HFF-Myc (cell line): ENCODE results near the gene CHST1.

Experiments used
- DNase-seq: peaks from one replicate; pipeline ENCODE4 v3.0.0-alpha.2; 2011; ENCODE audit warnings: low read depth; ENCODE audit errors: extremely low read depth
- H3K4me3 ChIP-seq: replicated peaks from 2 replicates; pipeline ENCODE4 v1.5.1; 2011; ENCODE audit warnings: low read depth, mild to moderate bottlenecking, control low read depth, low read length
- TF ChIP-seq, protein P1 (sequence below): IDR thresholded peaks from 2 replicates; pipeline ENCODE4 v1.5.1; 2012; ENCODE audit warnings: mild to moderate bottlenecking, low read depth, low read length, control low read depth; ENCODE audit errors: missing control alignments

Gene CHST1

DNA sequence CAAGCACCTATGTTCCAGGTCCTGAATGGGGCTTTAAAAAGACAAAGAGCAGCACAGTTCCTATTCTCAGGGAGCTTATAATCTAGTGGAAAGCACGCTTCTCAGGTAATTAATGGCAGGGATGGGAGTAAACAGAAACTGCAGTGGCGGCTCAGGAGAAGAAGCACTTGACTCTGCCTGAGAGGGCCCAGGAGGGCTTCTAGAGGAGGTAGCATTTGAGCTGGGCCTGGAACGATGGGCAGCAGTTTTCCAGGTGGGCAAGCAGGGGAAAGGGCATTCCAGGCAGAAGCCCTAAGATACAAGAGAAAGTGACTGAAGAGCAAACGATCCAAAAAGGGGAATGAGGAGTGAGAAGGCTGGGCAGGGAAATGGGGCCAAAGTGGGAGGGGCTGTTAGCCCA lies 37.1 kb upstream of the CHST1 start:
- no peak overlapping the region for H3K4me3 ChIP-seq
- no peak for DNase-seq
- TF ChIP-seq, protein P1, sequence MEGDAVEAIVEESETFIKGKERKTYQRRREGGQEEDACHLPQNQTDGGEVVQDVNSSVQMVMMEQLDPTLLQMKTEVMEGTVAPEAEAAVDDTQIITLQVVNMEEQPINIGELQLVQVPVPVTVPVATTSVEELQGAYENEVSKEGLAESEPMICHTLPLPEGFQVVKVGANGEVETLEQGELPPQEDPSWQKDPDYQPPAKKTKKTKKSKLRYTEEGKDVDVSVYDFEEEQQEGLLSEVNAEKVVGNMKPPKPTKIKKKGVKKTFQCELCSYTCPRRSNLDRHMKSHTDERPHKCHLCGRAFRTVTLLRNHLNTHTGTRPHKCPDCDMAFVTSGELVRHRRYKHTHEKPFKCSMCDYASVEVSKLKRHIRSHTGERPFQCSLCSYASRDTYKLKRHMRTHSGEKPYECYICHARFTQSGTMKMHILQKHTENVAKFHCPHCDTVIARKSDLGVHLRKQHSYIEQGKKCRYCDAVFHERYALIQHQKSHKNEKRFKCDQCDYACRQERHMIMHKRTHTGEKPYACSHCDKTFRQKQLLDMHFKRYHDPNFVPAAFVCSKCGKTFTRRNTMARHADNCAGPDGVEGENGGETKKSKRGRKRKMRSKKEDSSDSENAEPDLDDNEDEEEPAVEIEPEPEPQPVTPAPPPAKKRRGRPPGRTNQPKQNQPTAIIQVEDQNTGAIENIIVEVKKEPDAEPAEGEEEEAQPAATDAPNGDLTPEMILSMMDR: no peak

DNA sequence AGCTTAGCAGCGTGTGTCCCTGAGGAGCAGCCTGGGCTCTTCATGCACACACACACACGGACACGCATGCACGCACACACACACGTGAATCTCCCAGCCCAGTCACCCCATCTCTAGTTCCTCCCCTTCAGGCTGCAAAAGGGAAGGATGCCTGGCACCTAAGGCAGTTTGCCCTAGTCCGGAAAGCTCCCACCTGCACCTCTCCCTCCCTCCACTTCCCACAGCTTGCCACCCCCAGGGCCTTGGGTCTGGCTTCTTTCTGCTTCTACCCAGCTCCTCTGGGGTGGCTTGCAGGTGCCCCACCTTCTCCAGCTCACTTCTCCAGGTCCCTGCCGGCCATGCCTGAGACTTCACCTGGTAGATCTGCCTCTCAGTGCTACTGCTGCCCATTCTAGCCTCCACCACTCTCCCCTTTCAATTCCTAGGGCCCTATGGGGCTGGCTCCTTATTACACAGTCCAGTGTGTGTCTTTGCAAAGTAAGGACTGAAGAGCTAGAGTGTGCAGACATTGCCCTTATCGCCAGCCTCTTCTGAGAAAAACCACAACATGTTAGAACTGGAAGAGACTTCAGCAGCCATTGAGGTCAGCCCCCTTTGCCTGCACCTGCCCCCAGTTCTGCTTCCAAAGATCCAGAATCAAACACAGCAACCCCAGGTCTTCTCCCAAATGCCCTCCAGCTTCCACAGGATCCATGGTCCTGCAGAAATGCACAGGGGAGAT lies 33.5 kb upstream of the CHST1 start:
- TF ChIP-seq, protein P1: no peak
- no peak overlapping the region for H3K4me3 ChIP-seq
- no peak for DNase-seq

DNA sequence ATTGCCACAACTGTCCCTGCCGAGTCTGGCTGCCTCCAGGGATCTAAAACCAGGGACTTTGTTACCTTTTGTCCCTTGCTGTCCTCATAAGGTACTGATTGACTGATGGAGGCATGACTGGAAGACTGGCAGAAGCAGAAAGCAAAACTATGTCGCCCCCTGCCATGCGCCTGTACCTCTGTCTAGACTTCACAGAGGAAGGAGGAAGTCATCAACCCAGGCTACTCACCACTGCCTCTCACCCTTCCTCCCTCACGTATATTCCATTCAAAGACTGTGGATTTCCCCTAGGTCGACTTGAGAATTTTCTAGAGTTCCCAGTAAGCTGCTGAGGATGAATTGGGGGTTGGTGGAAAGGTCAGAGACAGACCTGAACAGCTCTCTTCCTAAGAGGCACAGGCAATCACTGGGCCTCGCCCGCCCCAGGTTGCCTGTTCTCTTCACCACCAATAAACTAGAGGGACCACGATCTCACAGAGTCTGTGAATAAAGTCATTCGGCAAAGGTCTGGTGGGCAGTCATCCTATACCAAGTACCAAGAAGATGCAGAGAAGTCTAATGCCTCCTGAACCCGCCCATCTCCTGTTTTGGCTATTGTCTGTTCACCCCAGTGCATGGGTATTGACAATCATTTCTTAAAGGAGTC lies 27.5 kb upstream of the CHST1 start:
- TF ChIP-seq, protein P1: no peak
- DNase-seq: no peak
- H3K4me3 ChIP-seq: no peak overlapping the region

DNA sequence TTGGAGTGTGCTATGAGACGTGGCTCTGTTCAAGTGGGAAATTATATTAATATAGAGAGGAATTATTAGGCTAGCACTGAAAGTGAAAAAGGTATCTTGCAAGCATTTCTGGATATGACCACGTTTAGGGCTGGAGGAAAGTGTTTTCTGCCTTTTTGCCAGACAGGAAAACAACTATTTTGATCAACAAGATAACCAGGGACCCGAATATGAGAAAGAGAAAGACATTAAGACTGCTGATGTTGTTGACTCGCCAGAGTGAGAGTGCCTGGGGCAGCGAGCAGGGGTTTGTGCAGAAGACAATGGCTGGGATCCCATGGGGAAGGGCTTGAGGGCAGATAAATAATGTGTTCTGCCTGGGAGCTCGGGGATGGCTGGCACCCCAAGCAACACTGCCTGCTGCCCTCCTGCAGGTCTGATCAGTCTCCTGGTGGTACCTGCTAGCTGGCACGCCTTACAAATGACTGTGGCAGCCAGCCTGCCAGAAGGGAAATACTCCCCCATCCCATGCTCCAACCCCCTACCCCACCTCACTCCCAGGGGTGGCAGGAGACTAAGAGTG lies 23.1 kb upstream of the CHST1 start:
- no peak for DNase-seq
- H3K4me3 ChIP-seq: no peak overlapping the region
- TF ChIP-seq, protein P1: no peak

DNA sequence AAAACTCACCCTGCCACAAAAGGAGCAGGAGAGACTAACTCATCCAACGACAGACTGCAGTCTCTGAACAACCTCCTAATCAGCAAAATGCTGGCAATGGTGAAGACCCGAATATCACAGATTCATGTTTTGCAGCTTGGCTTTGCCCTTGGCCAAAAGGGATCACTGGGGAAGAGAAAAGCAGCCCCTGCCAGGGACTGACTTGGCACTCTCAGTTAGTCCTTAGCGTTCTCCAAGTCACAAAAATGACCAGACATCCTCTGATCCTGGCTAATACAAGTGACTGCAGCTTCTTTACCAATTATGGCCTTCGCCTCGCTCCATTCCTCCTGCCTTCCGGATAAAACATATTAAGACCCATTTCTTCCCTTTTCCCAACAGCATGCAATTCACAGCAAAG lies 22.4 kb upstream of the CHST1 start:
- no peak overlapping the region for H3K4me3 ChIP-seq
- DNase-seq: no peak
- TF ChIP-seq, protein P1: no peak

DNA sequence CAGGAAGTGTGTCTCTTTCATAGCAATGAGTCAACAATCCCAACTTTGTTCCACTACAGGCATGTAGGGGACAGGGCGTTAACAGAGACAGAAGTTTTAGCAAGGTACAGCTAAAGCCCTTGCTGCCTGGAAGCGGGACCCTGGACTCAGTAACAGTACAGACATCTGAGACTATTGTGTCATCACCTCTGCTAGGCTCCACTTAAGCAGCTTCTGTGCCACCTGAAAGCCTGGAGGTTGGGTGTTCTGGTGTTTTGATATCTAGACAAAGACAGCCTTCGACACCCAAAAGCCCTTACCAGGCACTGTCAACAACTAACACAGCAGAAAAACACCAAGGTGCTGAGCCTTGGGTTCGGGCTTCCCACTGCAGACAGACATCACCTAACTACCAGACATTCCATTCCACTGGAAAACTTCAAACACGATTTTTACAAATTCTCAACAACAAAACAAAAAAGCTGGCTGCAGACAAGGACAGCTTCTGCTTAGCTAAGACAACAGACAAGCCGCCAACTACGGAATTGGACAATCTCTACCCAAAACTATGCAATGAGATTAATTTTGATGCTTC lies 20.6 kb upstream of the CHST1 start:
- TF ChIP-seq, protein P1: no peak
- no peak for DNase-seq
- H3K4me3 ChIP-seq: no peak overlapping the region
